ENCODE results near the gene TF. TPM values are rescaled to one million over a fixed set of nuclear protein-coding genes. Genes with fewer than 3 reads are reported as not detected.

TF gene
- total RNA-seq, 1 donor from 2014 or later = 2.3 TPM

DNA sequence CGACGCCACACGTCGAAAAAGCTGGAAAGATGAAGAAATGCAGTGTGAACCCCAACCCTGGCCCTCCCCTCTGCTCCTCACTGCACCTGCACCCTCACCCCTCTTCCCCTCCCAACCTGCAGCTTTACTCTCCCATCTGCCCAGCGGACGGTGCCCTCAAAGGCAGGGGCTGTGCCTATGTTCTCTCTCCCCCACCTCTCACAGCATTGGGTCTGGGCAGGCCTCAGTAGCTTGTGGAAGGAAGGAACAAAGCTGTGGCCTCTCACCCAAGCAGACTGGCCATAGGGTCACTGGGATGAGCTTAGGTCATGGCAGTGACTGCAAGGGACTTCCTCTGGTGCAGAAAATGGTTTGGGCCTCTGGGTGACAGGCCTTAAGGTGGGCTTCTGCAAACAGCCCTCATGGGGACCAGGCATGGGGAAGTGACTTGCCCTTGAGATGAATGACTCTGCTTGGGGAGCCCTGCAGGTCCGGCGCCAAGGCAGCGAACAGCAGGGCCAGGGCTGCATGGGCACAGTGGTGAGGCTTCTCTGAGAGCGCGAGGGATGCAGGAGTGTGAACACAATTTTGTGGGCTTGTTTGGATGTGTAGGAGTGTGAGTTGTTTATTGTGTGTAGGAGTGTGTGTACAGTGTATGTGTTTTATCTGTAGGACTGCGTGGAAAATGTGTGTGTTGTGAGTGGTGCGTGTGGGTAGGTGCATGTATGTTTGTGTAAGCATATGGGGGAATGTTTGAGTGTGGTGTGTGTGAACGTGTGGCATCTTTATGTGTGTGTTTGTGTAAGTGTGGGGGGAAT is 88.6 kb downstream of the TF start:
- Mint-ChIP-seq H3K4me1 (ENCODE audit: low read depth, unreplicated experiment) (peaks cover 2% of the 10 kb centered on the region), H3K27ac (ENCODE audit: unreplicated experiment) (no peak overlapping the region), H3K36me3 (ENCODE audit: unreplicated experiment) (peaks cover 12% of the 10 kb centered on the region), H3K9me3 (ENCODE audit: unreplicated experiment) (peaks cover 14% of the 10 kb centered on the region), H3K4me3 (ENCODE audit: unreplicated experiment) (no peak overlapping the region), H3K27me3 (ENCODE audit: unreplicated experiment) (peaks cover 18% of the 10 kb centered on the region)
- DNase-seq = no peak
- TF ChIP-seq, protein P1, sequence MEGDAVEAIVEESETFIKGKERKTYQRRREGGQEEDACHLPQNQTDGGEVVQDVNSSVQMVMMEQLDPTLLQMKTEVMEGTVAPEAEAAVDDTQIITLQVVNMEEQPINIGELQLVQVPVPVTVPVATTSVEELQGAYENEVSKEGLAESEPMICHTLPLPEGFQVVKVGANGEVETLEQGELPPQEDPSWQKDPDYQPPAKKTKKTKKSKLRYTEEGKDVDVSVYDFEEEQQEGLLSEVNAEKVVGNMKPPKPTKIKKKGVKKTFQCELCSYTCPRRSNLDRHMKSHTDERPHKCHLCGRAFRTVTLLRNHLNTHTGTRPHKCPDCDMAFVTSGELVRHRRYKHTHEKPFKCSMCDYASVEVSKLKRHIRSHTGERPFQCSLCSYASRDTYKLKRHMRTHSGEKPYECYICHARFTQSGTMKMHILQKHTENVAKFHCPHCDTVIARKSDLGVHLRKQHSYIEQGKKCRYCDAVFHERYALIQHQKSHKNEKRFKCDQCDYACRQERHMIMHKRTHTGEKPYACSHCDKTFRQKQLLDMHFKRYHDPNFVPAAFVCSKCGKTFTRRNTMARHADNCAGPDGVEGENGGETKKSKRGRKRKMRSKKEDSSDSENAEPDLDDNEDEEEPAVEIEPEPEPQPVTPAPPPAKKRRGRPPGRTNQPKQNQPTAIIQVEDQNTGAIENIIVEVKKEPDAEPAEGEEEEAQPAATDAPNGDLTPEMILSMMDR (IDR thresholded peaks at IDR 0.05; ENCODE audit: partially characterized antibody, unreplicated experiment) = no peak

DNA sequence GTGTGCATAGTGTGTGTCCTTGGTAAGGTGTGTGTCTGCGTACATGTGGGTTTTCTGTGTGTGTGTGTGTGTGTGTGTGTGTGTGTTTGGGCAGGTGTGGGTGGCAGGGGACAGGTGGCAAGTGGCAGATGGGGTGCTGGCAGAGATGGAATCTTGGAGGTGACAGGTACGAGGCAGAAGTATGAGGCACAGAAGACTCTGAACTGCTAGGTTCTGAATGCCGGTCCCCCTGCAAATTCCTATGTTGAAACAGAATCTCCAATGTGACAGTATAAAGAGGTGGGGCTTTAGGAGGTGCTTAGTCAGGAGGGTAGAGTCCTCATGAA is 89.2 kb downstream of the TF start:
- Mint-ChIP-seq H3K36me3 (ENCODE audit: unreplicated experiment) (peaks cover 8% of the 10 kb centered on the region), H3K27me3 (ENCODE audit: unreplicated experiment) (peaks cover 16% of the 10 kb centered on the region), H3K9me3 (ENCODE audit: unreplicated experiment) (peaks cover 9% of the 10 kb centered on the region), H3K27ac (ENCODE audit: unreplicated experiment) (no peak overlapping the region), H3K4me1 (ENCODE audit: low read depth, unreplicated experiment) (peaks cover 2% of the 10 kb centered on the region), H3K4me3 (ENCODE audit: unreplicated experiment) (no peak overlapping the region)
- no peak for DNase-seq
- TF ChIP-seq, protein P1 (IDR thresholded peaks at IDR 0.05; ENCODE audit: partially characterized antibody, unreplicated experiment) = no peak

DNA sequence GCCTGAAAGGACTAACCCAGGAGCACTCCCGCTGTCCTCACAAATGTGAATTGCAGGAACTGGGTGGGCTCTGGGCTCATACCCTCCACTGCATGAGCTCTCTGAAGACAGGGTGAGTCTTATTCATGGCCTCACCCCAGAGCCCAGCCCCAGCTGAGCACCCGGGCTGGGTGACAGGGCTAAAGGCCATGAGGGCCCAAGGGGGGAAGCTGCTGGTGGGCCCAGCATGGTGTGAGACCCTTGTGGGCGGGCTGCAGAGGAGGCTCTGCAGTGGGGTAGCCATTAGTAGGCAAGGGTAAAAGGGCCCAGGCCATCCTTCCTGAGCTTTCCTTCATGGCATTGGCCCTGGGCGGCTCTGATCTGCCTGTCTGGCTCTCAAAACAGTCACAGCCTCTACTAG is 89.8 kb downstream of the TF start:
- TF ChIP-seq, protein P1 (IDR thresholded peaks at IDR 0.05; ENCODE audit: partially characterized antibody, unreplicated experiment) = no peak
- Mint-ChIP-seq H3K9me3 (ENCODE audit: unreplicated experiment) (peaks cover 9% of the 10 kb centered on the region), H3K27me3 (ENCODE audit: unreplicated experiment) (peaks cover 16% of the 10 kb centered on the region), H3K27ac (ENCODE audit: unreplicated experiment) (no peak overlapping the region), H3K4me3 (ENCODE audit: unreplicated experiment) (no peak overlapping the region), H3K4me1 (ENCODE audit: low read depth, unreplicated experiment) (peaks cover 2% of the 10 kb centered on the region), H3K36me3 (ENCODE audit: unreplicated experiment) (peaks cover 8% of the 10 kb centered on the region)
- DNase-seq = no peak

DNA sequence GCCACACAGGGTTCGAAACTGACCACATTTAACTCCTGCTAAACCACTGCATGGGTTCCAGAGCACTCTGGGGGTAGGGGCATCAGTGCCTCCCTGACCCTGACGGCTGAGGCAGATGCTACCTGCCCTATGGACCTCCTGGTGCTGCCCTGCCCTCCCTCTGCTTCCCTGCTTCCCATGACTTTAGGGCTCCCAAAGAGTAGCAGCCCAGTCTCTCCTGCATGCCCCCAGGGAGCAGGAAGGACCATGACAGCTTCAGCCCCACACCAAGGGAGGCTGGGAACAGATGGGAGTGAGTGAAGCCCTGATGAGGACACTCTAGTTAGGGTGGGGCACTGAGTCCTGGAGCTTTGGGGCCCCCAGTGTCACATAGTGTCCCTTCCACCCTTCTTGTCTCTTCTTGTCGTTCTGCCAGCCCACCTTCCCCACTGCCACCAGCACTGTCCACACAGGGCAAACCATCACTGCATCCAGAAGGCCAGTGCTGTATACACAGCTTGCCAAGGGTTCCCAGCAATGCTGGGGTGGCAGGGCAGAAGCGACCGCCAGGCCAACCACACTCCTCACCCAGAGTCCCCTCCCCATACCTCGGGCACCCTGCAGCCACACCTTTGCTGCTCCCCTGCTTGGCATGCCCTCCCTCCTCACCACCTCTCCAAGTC is 90.4 kb downstream of the TF start:
- Mint-ChIP-seq H3K9me3 (ENCODE audit: unreplicated experiment) (peaks cover 9% of the 10 kb centered on the region), H3K4me1 (ENCODE audit: low read depth, unreplicated experiment) (peaks cover 2% of the 10 kb centered on the region), H3K27me3 (ENCODE audit: unreplicated experiment) (peaks cover 14% of the 10 kb centered on the region), H3K4me3 (ENCODE audit: unreplicated experiment) (no peak overlapping the region), H3K36me3 (ENCODE audit: unreplicated experiment) (peaks cover 8% of the 10 kb centered on the region), H3K27ac (ENCODE audit: unreplicated experiment) (no peak overlapping the region)
- no peak for DNase-seq
- TF ChIP-seq, protein P1 (IDR thresholded peaks at IDR 0.05; ENCODE audit: partially characterized antibody, unreplicated experiment) = no peak

Measured in glutamatergic neuron (in vitro differentiated cells).